ENCODE data around the gene RBM5. TPM values are rescaled to one million over a fixed set of nuclear protein-coding genes. Genes with fewer than 3 reads are reported as not detected.
"Not testable (repeated sequence)": the region's sequence is repeated elsewhere in the genome, so short reads cannot be mapped to it uniquely, and the experiment has no call there.

The RBM5 gene
- total RNA-seq (100 to 1,000 TPM; 387 to 402 TPM), polyA plus RNA-seq (10 to 100 TPM; 19.7 to 46.1 (median 35.0) TPM), total RNA-seq (158 to 323 (median 236) reads per million in 6 experiments)

DNA sequence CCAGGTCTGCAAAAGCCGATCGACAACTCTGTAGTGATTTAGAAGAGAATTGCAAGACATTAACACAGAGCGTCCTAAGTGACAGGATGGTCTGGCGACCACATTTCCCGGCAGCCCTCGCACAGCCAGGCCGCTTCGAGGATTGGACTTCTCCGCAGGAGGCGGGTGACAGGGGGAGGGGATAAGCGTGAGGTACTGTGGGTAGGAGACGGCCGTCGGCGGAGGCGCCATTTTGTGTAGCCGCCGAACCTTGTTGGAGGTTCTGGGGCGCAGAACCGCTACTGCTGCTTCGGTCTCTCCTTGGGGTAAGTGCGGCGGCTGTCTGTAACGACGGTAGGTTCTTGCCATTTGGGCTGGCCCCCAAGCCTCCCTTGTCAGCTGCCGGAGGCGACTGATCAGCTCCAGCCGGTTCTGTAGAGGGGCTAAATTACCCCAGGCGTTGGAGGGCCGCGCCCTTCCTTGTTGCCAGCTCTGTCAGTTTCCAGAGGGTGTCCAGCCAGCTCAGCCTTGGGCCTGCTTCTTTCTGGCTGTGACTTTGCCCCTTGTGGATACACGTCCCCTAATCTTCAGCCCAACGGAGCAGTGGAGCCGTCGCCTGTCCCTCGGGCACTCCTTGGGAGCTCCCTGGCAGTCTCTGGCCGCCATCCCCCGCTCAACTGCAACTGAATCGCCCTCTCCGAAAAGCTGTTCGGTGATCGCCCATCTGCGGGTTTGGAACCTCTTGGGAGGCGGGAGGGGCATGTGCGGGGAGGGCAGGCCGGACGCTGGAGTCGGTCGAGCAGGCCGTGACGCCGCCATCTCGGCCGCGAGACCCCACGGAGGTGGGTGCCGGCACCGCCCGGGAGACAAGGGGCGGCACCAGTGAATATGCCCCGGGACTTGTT lies at the start of gene RBM5:
TSS of gene RBM5 (plus strand) at position 195 of the 884 bp plus-strand sequence. CDS start 1,516 bp downstream, outside the sequence.
- Mint-ChIP-seq H3K36me3 (peaks cover 9 to 39% (median 10%) of the 10 kb centered on the region in 3 donors), H3K9me3 (no peaks in the 10 kb centered on the region), H3K27ac (peak within 1 kb of the TSS; percentile 87 to 99 (median 98)), H3K27me3 (no peaks in the 10 kb centered on the region), H3K4me1 (peaks cover 15 to 40% (median 34%) of the 10 kb centered on the region in 4 donors), H3K4me3 (peak within 1 kb of the TSS; percentile 91 to 98 (median 96))
- ATAC-seq (peak; percentile 99), DNase-seq (peak; percentile 78 to 94 (median 88))
- POLR2A ChIA-PET = interaction anchor here (0.7 to 1.2 kb wide), 4 partner anchors 10 to 479 kb away, joined by 3 to 6 read pairs (median 4); partner anchors contain the start of genes C3orf18 and RBM6

DNA sequence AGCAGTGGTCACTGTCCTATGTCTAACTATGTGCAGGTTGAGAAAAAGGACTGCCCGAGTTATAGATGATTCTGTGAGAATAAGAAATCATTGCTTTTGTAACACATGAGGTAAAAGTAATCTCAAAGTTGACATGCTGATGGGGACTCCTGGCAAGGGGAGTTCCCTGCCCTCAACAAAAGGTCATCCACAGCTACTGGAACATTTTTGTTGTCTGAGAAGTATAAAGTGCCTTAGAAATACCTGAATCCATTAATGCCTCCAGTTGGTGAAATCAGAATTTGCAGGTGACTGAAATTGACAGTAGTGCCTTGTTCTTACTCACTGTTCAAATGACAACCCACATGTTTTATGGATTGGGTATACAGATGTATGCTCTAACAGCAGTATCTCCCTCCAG lies 43.7 kb upstream of the RBM5 start:
- H3K27me3 Mint-ChIP-seq = no peaks in the 10 kb centered on the region
- H3K27ac Mint-ChIP-seq = peak overlapping the region in 2 of 10 donors; percentile 41 to 43
- H3K4me1 Mint-ChIP-seq = peaks cover 9 to 14% (median 11%) of the 10 kb centered on the region in 4 donors
- POLR2A ChIA-PET = no interaction called here
- no peak for ATAC-seq
- H3K9me3 Mint-ChIP-seq = no peaks in the 10 kb centered on the region
- peaks cover 0 to 38% (median 6%) of the 10 kb centered on the region in 3 donors for H3K36me3 Mint-ChIP-seq
- no peak overlapping the region for H3K4me3 Mint-ChIP-seq
- no peak for DNase-seq

DNA sequence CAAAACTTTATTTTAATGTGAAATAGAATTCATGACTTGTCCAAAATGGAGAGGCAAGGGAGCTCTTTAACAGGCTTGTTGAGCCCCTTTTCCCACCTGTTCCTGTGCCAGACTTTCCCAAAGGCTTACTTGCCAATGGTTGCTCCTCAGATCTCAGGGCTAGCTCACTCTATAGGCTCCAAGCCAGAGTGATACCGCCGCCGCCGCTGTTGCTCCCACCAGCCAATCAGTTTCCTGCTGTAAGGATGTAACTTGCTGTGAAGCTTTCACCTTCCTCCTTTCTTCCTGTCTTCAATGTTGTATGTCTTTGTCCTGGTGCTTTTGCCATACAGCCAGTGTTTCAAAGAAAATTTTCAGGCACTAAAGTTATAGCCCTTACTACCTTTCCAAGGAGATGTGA lies 41.3 kb upstream of the RBM5 start:
- Mint-ChIP-seq H3K36me3 (peaks cover 0 to 52% (median 10%) of the 10 kb centered on the region in 3 donors), H3K27ac (peak overlapping the region in 4 of 10 donors; percentile 17 to 80 (median 40))
- POLR2A ChIA-PET = no interaction called here

DNA sequence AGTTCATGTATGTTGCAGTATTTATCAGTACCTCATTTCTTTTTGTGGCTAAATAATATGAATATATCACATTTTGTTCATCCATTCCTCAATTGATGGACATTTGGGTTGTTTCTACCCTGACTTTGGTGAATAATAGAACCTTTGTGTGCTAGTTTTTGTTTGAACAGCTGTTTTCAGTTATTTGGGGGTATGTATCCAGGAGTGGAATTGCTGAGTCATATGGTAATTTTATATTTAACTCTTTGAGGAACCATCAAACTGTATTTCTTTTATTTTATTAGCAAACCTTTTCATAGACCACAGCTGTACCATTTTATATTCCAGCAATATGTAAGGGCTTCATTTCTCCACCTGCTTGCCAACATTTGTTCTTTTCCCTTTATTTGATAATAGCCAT lies 38.4 kb upstream of the RBM5 start:
- H3K27ac Mint-ChIP-seq = peak overlapping the region in 2 of 10 donors; percentile 2 to 39
- H3K36me3 Mint-ChIP-seq = peaks cover 0 to 76% (median 14%) of the 10 kb centered on the region in 3 donors
- DNase-seq (no peak), ATAC-seq (no peak)
- H3K9me3 Mint-ChIP-seq = no peaks in the 10 kb centered on the region
- H3K27me3 Mint-ChIP-seq = no peaks in the 10 kb centered on the region
- peaks cover 0 to 4% (median 0%) of the 10 kb centered on the region in 4 donors for H3K4me1 Mint-ChIP-seq
- no peak overlapping the region for H3K4me3 Mint-ChIP-seq
- POLR2A ChIA-PET = interaction anchor here (0.7 kb wide), 1 partner anchor 361 kb away, joined by 3 read pairs; no protein-coding TSS in a partner anchor

More for the DNA sequence above, 41.3 kb upstream of the RBM5 start:
- Mint-ChIP-seq H3K4me3 (no peak overlapping the region), H3K27me3 (no peaks in the 10 kb centered on the region), H3K9me3 (no peaks in the 10 kb centered on the region), H3K4me1 (peaks cover 0 to under 1% (median 0%) of the 10 kb centered on the region in 4 donors)
- no peak for ATAC-seq
- no peak for DNase-seq

DNA sequence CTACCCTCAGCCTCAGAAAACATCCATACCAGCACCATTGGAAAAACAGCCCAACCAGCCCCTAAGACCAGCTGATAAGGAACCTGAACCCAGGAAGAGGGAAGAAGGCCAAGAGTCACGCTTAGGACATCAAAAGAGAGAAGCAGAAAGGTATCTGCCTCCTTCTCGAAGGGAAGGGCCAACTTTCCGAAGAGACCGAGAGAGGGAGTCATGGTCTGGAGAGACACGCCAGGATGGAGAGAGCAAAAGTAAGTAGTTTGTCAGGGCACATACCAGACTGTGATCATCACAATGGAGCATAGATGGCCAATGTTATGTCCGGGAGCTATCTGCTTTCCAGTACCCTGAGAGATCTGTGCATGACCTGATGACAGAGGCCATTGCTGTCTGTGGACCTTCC lies 31.0 kb upstream of the RBM5 start:
- no peak overlapping the region for H3K4me3 Mint-ChIP-seq
- no peak for DNase-seq
- no peaks in the 10 kb centered on the region for H3K9me3 Mint-ChIP-seq
- H3K27ac Mint-ChIP-seq = peak overlapping the region in 2 of 10 donors; percentile 24 to 68
- H3K27me3 Mint-ChIP-seq = no peaks in the 10 kb centered on the region
- POLR2A ChIA-PET = no interaction called here
- ATAC-seq = no peak
- peaks cover 0 to 4% (median 0%) of the 10 kb centered on the region in 4 donors for H3K4me1 Mint-ChIP-seq
- H3K36me3 Mint-ChIP-seq = peaks cover 4 to 91% (median 29%) of the 10 kb centered on the region in 3 donors

DNA sequence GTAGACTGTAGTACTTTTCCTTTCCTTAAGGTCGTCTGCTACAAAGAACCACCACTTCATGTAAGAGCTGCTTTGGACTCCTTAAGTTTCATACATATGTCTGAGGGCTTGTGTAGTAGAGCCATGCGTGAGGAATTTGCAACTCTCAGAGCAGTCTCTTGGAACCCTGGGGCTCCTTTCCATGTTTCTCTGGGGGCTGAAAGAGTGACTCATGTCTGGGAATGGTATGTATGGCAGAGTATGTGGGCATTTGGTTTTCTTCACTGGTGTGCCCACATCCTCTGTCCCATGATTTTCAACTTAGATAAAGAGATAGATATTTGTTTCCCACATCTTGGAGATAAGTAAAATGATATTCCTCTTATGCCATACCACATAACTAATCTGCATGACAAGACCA lies 20.6 kb upstream of the RBM5 start:
- Mint-ChIP-seq H3K9me3 (no peaks in the 10 kb centered on the region), H3K36me3 (peaks cover 11 to 96% (median 29%) of the 10 kb centered on the region in 3 donors), H3K27me3 (no peaks in the 10 kb centered on the region), H3K4me1 (peaks cover 0 to 2% (median 0%) of the 10 kb centered on the region in 4 donors), H3K4me3 (no peak overlapping the region), H3K27ac (peak overlapping the region in 5 of 10 donors; percentile 19 to 68 (median 53))
- ATAC-seq (no peak), DNase-seq (no peak)
- POLR2A ChIA-PET = no interaction called here

DNA sequence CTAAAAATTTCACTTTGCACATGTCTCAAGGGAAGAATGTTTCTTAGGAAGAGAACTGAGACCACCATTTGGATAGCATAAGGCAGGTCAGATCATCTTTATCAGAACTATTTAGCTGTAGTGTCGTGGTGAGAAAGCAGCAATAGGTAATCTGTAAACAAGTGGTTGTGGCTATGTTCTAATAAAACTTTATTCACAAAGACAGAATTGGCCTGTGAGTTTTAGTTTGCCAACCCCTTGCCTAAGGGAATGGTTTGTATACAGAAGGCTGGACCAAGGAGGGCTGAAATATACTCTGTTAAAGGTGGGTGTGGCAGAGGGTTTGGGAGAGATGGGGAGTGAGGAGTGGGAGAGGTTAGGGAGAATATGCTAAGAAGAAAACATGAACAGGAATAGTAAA lies 10.6 kb upstream of the RBM5 start:
- POLR2A ChIA-PET = interaction anchor here (1.9 kb wide), 1 partner anchor 11 kb away, joined by 5 read pairs; the partner anchor contains the start of gene RBM5
- DNase-seq = no peak
- H3K27me3 Mint-ChIP-seq = no peaks in the 10 kb centered on the region
- H3K36me3 Mint-ChIP-seq = peaks cover 0 to 45% (median 16%) of the 10 kb centered on the region in 3 donors
- H3K4me1 Mint-ChIP-seq = peaks cover 4 to 23% (median 13%) of the 10 kb centered on the region in 4 donors
- ATAC-seq = no peak
- H3K27ac Mint-ChIP-seq = peak overlapping the region; percentile 25 to 86 (median 74)
- no peaks in the 10 kb centered on the region for H3K9me3 Mint-ChIP-seq
- H3K4me3 Mint-ChIP-seq = no peak overlapping the region

DNA sequence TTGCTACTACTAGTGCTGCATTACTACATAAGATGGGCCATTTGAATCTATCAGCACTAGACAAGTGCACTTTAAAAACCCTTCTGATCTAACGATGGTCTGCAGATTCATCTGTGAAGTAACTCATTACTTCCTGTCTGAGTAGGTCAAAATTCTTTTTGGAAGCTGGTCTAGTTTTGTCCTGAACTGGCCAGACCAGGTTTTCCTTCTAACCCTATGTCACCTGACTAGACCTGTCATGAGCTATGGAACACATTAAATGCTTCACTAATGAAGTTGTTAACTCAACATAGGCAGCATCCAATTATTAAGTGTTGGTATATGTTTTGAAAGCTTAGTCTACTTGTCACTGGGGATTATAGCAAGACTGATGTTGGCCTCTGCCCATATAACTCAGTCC lies 10.1 kb upstream of the RBM5 start:
- no peak for DNase-seq
- POLR2A ChIA-PET = interaction anchor here (0.7 to 1.9 kb wide), 2 partner anchors 9 to 10 kb away, joined by 3 to 5 read pairs; partner anchors contain the start of gene RBM5

DNA sequence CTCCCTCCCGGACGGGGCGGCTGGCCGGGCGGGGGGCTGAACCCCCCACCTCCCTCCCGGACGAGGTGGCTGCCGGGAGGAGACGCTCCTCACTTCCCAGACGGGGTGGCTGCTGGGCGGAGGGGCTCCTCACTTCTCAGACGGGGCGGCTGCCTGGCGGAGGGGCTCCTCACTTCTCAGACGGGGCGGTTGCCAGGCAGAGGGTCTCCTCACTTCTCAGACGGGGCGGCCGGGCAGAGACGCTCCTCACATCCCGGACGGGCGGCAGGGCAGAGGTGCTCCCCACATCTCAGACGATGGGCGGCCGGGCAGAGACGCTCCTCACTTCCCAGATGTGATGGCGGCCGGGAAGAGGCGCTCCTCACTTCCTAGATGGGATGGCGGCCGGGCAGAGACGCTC lies 3.8 kb upstream of the RBM5 start:
- H3K4me3 Mint-ChIP-seq, H3K36me3 Mint-ChIP-seq, ATAC-seq, H3K27ac Mint-ChIP-seq, H3K9me3 Mint-ChIP-seq, DNase-seq, POLR2A ChIA-PET, H3K27me3 Mint-ChIP-seq: not testable (repeated sequence)
- peaks cover 8 to 27% (median 19%) of the 10 kb centered on the region in 4 donors for H3K4me1 Mint-ChIP-seq

More for the DNA sequence above, 10.1 kb upstream of the RBM5 start:
- no peak for ATAC-seq
- Mint-ChIP-seq H3K27ac (peak overlapping the region; percentile 32 to 86 (median 74)), H3K36me3 (peaks cover 0 to 39% (median 16%) of the 10 kb centered on the region in 3 donors), H3K9me3 (no peaks in the 10 kb centered on the region), H3K4me3 (no peak overlapping the region), H3K27me3 (no peaks in the 10 kb centered on the region), H3K4me1 (peaks cover 5 to 27% (median 15%) of the 10 kb centered on the region in 4 donors)

DNA sequence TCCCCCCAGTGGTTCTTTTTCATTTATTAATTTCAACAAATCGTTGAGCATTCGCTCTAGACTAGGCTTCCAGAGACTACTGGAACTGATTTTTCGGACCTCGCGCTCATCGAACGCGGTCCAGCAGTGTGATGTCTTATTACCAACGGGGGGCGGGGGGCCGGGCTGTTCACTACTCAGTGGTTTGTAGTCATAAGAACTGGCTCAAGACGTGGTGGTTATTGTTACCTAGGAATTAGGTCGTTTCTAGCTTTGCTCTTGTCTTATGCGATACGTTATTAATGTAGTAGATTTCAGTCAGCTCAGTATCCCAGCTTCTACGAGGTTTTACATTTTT lies 858 bp downstream of the RBM5 start:
- POLR2A ChIA-PET = interaction anchor here (0.5 to 1.2 kb wide), 4 partner anchors 26 to 478 kb away, joined by 3 to 6 read pairs (median 3); partner anchors contain the start of genes C3orf18 and RBM6
- DNase-seq = no peak
- Mint-ChIP-seq H3K36me3 (peaks cover 9 to 44% (median 10%) of the 10 kb centered on the region in 3 donors), H3K27ac (peak overlapping the region; percentile 87 to 99 (median 98)), H3K9me3 (no peaks in the 10 kb centered on the region), H3K4me3 (peak overlapping the region; percentile 91 to 98 (median 96)), H3K4me1 (peaks cover 16 to 40% (median 34%) of the 10 kb centered on the region in 4 donors), H3K27me3 (no peaks in the 10 kb centered on the region)
- no peak for ATAC-seq

DNA sequence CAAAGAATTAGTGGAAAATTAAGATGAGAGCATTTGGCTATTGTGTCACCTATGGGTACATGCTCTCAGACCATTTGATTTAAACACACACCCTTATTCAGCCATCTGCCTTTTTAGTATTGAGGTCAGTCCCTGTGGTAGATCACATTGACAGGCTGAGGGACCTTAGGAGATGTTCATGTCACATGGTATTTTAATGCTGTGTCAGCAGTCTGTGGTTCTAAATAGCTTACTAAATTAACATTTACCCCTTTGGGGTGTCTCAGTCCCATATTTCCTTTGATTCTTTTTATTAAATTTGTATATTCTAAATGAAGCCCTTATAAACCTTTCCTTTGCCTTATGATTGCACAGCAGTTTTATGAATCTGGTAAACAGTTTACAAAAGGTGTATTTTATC lies 2.3 kb downstream of the RBM5 start:
- no peaks in the 10 kb centered on the region for H3K9me3 Mint-ChIP-seq
- POLR2A ChIA-PET = interaction anchor here (0.9 kb wide), 1 partner anchor 11 kb away, joined by 3 read pairs; no protein-coding TSS in a partner anchor
- DNase-seq (no peak), ATAC-seq (no peak)
- peaks cover 14 to 57% (median 16%) of the 10 kb centered on the region in 3 donors for H3K36me3 Mint-ChIP-seq
- peaks cover 22 to 44% (median 40%) of the 10 kb centered on the region in 4 donors for H3K4me1 Mint-ChIP-seq
- no peaks in the 10 kb centered on the region for H3K27me3 Mint-ChIP-seq
- H3K27ac Mint-ChIP-seq = peak overlapping the region in 7 of 10 donors; percentile 37 to 99 (median 98)
- H3K4me3 Mint-ChIP-seq = peak overlapping the region; percentile 91 to 98 (median 96)

DNA sequence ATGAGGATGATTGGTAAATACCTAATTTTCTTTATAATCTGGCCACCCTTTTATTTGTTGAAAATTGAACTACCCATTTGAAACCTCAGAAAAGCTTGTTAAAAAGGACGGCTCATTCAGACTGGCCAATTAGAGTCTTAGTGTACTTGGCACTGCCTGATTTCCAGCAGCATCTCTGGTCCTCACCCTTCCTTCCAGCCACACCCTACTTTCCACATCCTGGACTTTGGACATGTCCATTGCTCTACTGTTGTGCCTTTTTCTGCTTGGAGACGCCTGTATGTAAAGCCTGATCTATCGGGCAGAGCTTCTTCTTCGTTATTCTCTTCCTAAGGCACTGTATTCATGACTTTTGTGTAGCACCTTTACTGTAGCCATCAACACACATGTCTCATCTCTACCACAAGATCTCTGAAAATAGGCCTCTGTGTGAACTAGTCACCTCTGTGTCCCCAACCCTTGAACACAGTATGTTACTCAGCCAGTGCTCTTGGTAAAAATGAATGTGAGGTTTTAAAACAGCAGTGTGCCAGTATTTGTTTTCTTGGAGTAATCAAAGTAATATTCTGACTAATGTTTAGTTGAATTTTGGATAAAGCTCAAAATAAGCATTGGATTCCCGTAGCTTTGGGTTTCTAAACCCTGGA lies 6.8 kb downstream of the RBM5 start:
- H3K27me3 Mint-ChIP-seq = no peaks in the 10 kb centered on the region
- no peak for ATAC-seq
- H3K9me3 Mint-ChIP-seq = no peaks in the 10 kb centered on the region
- no peak for DNase-seq
- no peak overlapping the region for H3K4me3 Mint-ChIP-seq
- peak overlapping the region in 8 of 10 donors; percentile 8 to 75 (median 46) for H3K27ac Mint-ChIP-seq
- peaks cover 14 to 93% (median 23%) of the 10 kb centered on the region in 3 donors for H3K36me3 Mint-ChIP-seq
- peaks cover 17 to 45% (median 36%) of the 10 kb centered on the region in 4 donors for H3K4me1 Mint-ChIP-seq
- POLR2A ChIA-PET = interaction anchor here (1.4 kb wide), 1 partner anchor 13 kb away, joined by 3 read pairs; no protein-coding TSS in a partner anchor

Measured in naive thymus-derived CD8-positive, alpha-beta T cell (primary cell).